GM18868 (cell line): ENCODE results near the gene DIPK1B.

Experiments used
- ATAC-seq: cut with Tn5 transposase; IDR thresholded peaks from one replicate; pipeline ENCODE4 v1.9.1; 2021; ENCODE audit warnings: mild to moderate bottlenecking, moderate library complexity; ENCODE audit not compliant: unreplicated experiment

DIPK1B gene

DNA sequence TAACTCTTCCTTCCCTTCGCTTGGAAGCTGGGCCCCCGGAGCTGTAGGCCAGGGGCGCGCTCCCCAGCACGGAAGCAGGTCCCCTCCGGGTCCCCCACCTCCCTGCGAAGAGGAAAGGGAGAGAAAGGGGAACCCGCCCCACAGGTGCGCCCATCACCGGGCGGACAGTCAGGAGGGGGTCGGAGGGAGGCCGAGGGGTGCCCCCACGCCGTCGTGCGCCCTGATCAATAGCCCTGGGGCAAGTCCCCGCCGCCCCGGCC lies 25.9 kb upstream of the DIPK1B start:
- ATAC-seq = no peak

DNA sequence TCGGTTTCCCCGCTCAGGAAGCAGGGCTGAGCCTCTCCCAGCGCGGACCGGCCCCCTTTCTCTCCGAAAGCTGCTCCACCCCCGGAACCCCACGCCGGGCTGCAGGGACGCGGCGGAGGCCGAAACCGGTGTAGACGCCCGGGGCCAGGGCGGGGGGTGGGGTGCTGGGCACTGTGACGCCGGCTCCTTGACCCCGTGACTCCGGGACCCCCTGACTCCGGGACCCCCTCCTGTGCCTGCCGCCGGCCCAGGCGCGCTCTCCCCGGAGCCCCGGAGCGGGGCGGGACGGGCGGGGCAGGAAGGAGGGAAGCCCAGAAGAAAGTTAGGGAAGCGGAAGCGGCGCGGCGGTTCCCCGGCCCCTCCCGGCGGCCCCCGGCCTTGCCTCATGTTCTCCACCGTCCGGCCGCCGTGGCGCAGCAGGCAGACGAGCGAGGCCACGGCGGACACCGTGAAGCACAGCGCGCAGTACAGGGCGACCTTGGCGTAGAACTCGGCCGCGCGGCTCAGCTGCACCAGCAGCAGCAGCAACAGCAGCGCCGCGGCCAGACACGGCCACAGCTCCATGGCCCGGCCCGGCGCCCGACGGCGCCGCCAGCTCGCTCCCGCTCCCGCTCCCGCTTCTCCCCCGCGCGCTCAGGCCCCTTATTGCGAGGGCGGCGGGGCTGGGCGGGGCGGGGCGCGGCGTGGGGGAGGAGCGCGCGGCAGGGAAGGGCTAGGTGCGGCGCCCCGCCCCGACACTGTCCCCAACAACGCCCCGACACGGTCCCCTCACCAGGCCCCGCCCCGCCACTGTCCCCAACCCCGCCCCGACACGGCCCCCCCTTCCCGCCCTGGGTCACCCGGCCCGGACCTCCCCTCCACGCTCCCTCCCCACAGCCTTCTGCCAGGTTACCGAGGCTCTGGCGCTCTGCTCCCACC lies 25.3 kb upstream of the DIPK1B start, which contains the start of gene AGPAT2:
Gene AGPAT2 (minus strand): TSS at position 664 of the 918 bp plus-strand sequence. CDS start 100 bp downstream, at position 564.
- ATAC-seq = peak; percentile 76

DNA sequence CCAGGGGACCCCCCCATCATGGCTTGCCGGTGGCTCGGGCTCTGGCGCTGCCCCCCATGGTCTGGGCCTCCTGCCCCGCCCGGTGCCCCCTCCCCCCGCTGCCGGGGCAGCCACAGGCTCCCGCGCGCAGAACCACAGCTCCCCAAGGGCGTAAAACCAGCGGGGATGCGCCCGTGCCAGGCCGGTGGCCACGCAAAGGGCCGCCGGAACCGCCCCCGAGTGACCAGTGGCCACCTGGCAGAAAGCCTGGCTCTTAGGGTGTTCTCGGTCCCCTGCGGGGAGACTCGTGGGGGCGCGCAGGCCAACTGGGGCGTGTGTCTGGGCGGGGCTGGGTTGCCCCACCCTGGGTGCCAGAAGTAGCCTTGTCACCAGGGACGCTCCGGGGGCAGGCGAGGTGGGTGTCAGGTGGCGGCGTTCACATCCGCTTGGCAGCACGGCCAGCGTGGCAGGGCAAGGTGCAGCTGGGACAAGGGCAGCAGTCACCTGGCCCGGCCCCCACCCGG lies 24.6 kb upstream of the DIPK1B start:
- no peak for ATAC-seq

DNA sequence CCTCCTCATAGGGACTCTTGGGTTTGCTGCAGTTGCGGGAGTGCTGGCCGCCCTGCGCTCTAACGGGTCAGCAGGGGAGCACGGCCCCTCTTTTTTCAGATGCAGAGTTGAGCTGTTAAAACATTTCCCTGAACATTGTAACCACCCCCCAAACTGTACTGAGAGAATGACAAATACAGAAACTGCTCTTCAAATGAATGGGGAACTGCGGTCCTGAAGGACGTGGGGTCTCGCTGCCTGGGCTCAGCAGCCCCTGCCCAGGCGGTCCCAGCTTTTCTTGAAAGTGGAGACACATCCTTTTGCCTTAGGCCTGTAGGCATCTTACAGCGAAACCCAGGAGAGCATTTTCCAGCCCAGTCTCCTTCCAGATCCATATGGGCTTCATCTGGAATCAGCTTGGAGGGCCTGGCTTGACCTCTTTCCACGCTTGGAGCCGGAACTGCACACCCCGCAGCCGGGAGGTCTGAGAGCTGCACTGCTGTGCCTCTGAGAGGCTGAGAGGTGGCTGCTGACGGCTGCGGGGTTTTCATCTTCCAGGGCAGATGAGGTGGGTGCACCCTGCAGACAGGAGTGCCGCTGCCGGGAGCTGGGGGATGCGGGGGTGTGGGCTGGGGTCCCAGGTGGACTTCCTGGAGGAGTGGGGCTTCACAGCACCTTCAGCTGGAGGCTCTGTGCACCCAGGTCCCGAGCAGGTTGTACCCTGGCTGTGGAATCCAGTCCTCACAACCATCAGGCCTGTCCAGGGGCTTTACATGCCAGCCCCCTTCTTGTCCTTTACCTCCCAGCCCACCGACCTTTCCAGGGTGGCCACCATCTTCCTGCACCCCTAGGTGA lies 23.9 kb upstream of the DIPK1B start:
- no peak for ATAC-seq

DNA sequence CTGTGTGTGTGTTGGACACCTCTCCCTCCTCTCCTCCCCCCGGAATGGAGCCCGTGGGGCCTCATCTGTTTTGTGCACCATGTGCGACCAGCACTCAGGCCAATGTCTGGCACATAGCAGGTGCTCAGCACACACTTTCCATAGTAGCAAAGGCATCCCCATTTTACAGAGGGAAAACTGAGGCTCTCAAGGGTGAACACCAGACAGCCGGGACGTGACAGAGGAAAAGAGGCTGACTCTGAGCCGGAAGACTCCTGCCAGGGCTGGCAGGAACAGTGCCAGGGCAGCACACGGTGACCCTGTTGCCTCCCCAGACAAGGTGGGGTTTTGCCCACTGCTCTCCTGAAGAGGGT lies 23.3 kb upstream of the DIPK1B start:
- no peak for ATAC-seq

DNA sequence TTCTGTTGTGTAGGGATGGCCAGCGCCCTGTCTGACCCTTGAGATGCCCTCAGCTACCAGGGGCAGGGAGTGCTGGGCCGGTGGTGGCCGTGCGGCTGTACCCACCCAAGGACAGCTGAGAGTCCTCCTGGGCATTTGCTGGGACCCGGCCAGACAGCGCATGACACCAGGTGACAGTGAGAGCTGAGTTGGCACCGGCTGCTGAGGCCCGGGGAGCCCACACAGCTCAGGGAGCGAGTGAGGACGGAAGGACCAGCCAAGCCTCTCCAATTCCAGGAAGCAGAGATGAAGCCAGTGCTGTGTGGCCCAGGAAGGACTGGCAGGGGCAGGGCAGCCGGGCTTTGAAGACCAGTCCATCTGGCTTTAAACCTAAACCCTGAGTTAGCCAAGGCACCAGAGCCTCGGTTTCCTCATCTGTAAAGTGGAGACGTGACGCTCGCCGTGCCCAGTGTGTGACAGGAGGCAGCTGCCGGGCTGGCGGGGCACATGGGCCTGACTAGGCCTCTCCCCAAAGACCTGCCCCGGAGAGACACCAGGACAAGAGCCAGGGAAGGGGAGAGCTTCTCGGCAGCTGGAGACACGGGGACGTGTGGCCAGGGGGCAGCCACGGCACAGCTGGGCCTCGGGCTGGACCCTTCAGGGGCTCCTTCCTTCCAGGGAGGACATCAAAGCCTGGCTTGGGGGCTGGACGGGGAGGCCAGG lies 22.1 kb upstream of the DIPK1B start:
- ATAC-seq = no peak

DNA sequence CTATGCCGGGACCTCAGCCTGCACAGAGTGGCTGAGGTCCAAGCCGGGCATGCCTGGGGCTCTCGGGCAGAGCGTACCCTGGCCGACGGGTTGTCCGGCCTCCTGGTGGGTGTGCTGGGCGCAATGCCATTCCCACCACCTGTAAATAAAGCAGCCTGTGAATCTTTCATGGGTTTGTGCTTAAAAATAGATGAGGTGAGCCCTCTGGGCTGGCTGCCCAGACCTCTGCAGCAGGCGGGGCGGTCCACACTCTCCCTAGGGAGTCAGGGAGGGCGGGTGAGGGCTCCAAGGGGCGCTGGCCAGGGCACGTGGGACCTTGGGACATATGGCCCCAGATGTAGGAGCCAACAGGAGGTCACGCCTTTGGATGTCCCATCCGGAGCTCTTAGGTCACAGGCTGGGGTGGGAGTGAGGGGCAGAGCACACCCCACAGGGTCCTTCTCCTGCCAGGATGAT lies 21.5 kb upstream of the DIPK1B start:
- ATAC-seq = no peak

DNA sequence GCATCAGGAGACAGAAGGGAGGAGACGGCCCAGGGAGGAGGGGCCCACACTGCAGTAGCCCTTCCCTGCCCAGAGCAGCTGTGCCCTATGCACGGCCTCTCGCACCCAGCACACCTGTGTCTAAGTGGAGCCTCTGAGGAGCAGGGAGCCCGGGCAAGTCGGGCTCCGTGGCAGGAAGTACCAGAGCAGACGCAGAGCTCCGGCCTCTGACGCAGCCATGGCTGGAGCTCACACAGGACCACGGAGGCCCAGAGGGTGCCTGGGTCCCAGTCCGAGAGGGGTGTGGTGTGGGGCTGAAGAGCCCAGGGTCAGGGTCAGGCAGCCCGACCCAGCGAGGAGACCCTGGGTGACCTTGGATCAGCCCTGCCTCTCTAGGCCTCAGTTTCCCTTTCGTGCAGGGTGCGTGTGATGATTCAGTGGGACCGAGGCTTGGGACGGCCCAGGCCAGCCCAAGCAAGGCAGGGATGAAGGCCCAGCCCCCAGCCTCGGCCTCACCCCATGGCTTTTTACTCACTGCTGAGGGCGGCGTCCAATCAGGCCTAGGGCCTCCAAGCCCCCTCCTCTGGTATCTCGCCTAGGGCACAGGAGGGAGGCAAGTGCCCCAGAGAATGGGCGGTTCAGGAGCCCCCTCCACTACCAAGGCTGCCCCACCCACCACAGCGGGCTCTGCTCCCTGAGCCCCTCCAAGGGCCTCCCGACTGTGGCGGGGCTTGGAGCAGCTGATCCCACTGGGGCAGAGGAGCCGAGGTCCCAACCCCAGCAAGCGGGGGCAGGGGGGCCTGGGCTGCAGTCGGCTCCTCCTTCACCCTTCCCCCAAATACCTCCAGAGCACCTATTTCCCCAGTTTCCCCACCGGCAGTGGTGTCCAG lies 20.8 kb upstream of the DIPK1B start:
- no peak for ATAC-seq

DNA sequence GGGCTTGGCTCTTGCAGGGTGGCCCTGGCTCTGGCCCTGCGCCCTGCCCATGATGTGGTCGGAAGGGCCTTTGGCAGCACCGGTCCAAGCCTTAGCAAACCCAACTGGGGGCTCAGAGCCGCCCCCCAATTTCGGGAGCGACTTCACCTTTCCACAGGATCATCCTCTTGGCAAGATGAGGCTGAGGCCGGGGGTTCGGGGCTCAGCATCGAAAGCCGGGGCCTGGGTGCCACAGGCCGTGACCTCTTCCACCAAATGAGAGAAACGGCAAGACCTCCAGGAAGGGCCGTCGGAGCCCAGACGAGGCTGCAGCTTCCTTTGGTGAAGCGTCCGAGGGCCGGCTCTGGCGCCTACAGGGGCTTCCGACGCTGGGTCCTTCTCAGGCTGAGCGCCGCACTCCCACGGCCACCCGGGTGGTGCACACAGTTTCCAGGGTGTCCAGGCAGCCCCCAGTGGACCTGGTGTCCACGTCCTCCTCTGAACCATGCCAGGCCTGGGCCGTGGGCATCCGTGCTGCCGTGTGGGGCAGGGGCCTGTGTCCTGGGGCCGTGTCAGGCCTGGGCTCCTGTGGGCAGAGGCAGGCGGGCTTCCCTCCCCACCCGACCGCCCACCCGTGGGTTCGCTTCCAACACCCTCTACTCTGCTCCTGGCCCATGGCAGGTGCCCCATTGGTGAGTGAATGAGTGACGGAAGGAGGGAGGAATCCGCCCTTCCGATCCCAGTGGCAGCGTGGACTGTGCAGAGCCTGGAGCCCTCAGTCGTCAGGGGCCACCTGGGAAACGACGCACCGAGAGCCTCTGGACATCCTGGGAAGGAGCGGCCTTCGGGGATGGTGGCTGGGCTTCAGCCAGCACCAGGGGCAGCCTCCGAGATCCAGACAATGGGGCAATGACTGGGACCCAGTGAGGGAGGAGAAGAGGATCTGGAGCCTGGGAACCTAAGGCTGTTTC lies 19.9 kb upstream of the DIPK1B start:
- no peak for ATAC-seq

DNA sequence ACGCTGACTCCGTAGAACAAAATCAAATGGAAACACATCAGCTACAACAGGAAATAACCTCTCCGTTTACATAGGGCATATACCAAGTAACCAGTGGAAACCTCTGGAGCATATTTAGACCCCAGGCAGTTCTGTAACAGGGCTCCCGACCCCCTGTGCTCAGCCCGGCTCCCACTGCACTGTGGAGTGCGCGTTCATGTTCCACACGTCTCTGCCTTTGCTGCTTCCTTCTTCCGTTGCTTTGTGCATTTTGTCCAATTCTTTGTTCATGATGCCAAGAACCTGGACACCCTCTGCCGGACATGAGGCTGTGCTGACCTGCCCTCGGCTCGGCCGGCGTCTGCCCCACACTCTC lies 19.3 kb upstream of the DIPK1B start:
- no peak for ATAC-seq

DNA sequence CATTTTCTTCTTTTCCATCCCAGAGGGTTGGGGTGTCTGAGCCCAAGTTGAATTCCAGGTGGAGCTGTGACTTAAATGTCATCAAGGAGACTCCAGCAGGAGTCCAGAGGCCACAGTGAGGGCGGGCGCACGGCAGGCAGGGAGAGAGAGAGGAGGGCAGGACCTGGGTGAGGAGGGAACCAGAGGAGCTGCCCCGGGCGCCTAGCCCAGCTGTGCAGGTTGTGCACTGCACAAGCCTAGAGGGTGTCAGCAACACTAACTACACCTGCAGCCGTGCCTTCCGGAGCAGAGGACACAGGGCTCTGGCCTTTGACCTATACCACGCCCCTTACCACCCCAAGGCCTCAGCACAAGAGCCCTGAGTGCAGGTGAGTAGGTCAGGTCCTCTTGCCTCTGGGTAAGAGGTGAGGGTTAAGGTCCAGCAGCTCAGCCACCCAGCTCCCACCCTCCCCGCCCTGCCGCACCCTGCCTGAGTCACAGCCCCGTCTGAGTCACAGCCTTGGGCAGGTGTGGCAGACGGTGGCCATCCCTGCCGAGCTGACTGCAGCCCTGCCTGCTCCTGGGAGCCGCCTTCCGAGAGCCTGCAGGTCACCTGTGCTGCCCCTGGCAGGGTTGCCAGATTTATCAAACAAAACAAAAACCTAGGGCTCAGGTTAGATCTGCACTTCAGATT lies 18.7 kb upstream of the DIPK1B start:
- no peak for ATAC-seq

DNA sequence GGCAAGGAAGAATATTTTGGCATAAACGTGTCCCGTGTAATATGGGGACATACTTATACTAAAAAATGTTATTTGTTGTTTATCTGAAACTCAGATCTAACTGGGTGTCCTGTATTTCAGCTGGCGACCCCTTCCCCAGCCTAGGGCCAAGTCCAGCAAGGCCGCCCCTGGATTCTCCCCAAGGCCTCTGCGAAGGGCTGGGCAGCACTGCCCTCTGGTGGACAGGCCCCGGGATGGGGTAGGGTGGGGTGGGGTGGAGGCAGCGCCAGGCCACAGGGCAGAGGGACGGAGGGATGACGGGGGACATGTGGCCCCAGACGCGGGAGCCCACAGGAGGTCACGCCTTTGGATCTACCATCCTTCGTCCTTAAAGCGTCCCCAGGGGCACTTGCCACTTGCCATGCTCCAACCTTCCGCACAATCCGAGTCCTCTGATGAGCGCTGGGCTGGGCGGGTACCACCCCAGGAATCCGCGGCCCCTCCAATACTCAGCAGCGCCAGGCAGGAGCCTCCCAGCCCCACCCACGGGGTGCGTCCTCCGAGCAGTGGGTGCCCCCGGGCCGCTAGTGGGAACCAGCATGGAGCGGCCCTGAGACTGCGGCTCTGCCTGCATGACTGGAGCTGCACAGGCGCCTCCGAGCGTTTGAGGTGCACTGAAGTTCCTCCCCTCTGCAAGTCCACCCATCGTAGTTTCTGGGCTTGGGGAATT lies 18.1 kb upstream of the DIPK1B start:
- no peak for ATAC-seq

DNA sequence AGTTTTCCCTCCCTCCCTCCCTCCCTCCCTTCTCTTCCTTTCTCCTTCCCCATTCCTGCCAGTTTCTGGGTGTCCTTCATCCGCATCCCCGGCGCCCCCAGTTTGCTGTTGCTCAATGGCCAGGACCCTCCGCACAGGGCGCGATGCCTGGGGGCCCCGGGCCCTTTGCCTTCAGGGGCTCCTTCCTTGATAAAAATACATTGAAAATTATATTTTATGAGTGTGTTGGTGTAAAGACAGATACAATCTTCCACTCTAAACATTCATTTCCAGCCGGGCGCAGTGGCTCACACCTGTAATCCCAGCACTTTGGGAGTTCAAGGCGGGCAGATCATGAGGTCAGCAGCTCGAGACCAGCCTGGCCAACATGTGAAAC lies 17.5 kb upstream of the DIPK1B start:
- ATAC-seq = no peak

DNA sequence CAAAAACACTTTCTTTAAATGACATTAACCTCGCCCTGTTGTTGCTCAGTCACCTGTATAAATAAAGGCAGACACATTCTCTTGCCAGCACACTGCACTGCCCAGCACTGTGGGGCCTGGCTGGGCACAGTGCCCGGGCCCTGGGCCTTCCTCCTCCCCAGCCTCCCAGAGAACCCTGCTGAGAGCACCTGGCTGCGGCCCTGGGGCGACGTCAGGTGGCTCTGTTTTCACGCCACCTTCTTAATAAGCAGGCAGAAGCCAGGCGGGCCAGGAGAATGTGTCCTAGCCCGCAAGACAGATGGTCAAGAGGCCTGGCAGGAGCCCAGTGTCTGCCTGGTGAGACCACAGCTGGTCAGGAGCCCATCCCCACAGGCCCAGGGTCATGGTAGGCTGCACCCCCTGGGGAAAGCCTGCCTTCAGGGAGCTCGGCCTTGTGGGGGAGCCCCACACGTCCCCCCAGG lies 16.9 kb upstream of the DIPK1B start:
- ATAC-seq = no peak

DNA sequence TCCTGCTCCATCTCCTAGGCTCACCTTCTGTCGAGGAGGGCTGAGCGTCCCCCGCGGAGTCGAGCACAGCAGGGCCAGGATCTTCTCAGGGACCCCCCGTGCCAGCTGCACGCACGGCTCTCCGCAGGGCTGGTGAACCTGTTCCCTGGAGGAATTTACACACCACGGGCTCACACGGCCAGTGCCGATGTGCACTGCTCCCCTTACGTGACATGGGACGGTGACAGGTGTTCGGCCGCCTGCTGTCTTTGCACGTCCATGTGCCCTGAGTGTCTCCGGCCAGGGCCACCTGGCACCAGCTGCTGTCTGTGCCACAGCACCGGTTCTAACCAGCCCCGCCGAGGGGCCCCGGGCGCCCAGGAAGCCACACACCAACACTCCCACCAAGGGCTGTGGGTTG lies 16.4 kb upstream of the DIPK1B start:
- ATAC-seq = no peak

DNA sequence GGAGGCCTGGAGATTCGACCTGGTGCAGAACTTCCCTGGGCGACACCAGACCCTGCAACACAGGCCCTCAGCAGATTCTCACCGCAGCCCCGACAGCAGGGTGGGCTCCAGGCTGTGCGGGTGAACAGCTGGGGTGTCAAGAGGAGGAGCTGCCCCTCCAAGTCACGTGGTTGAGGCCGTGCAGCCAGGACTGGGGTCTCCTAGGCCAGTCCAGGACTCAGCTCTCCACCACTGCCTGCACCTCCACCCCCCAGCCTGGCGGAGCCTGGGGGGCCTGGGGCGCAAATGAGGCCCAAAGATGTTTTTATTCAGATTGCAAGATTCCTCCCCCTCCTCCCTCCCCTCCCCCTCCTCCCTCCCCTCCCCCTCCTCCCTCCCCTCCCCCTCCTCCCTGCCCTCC lies 15.9 kb upstream of the DIPK1B start:
- ATAC-seq = no peak

DNA sequence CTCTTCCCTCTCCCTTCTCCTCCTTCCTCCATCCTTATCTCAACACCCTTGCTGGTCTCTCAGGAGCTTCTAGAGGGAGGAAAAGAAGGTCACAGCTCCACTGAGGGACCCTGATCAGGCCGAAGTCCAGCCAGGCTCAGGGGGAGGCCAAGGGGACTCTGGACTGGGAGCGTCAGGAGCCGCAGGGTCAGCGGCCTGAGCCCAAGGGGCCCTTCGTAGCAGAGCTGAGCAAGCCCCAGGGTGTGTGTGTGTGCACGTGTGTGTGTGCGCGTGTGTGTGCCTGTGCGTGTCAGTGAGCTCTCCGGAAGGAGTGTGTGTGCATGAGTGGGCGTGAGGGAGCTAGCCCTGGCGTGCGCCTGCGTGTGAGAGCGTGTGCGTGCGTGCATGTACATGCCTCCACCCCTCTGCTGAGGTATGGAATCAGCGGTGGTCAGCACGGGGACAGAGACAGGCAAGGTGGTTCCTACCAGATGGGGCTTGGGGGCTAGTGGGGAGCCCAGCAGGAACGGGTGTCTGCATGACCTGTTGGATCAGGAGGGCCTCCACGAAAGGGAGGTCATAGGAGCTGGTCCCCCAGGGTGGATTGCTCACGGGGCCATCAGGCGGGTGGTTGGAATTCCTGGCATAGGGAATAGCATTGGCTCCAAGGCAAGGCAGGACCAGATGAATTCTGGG lies 15.1 kb upstream of the DIPK1B start:
- no peak for ATAC-seq
